LNCAP (cell line): Measurements from ENCODE around the gene AKAP17A.

ENCODE experiments used
- TF ChIP-seq, protein P1 (sequence below): fragments of 450-650 bp; IDR thresholded peaks from 2 replicates; pipeline ENCODE4 v1.5.1; 2017; ENCODE audit warnings: mild to moderate bottlenecking

Gene AKAP17A

DNA sequence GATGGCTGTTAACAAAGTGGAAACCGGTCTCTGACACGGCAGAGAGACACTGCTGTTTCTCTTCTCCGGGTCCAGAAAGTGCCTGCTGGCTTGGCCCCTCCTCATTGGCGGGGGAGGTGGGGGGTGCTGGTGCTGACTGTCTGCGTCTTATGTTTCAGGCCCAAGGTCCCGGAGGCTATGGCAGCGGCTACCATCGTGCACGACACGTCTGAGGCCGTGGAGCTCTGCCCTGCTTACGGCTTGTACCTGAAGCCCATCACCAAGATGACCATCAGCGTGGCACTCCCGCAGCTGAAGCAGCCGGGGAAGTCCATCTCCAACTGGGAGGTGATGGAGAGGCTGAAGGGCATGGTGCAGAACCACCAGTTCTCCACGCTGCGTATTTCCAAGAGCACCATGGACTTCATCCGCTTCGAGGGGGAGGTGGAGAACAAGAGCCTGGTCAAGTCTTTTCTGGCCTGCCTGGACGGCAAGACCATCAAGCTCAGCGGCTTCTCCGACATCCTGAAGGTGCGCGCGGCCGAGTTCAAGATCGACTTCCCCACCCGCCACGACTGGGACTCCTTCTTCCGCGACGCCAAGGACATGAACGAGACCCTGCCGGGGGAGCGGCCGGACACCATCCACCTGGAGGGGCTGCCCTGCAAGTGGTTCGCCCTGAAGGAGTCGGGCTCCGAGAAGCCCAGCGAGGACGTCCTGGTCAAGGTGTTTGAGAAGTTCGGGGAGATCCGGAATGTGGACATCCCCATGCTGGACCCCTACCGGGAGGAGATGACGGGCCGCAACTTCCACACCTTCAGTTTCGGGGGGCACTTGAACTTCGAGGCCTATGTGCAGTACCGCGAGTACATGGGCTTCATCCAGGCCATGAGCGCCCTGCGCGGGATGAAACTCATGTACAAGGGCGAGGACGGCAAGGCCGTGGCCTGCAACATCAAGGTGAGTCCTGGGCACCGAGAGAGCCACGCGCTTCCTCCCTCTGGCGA, 2.2 kb downstream of the AKAP17A start:
- TF ChIP-seq, protein P1, sequence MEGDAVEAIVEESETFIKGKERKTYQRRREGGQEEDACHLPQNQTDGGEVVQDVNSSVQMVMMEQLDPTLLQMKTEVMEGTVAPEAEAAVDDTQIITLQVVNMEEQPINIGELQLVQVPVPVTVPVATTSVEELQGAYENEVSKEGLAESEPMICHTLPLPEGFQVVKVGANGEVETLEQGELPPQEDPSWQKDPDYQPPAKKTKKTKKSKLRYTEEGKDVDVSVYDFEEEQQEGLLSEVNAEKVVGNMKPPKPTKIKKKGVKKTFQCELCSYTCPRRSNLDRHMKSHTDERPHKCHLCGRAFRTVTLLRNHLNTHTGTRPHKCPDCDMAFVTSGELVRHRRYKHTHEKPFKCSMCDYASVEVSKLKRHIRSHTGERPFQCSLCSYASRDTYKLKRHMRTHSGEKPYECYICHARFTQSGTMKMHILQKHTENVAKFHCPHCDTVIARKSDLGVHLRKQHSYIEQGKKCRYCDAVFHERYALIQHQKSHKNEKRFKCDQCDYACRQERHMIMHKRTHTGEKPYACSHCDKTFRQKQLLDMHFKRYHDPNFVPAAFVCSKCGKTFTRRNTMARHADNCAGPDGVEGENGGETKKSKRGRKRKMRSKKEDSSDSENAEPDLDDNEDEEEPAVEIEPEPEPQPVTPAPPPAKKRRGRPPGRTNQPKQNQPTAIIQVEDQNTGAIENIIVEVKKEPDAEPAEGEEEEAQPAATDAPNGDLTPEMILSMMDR: no peak

DNA sequence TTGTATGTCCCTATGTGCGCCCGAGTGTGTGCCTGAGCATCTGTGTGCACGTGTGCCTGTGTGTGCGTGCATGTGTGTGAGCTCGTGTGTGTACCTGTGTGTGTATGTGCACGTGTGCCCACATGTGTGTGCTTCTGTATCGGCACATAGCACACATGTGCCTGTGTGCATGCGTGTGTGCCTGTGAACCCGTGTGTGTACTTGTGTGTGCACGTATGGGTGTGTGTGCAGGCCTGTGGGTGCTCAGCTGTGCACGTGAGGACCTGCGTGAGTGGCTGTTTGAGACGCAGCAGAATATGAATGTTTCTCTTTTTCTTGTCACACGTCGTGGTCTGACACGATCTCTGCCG, 4.3 kb downstream of the AKAP17A start:
- TF ChIP-seq, protein P1: no peak

DNA sequence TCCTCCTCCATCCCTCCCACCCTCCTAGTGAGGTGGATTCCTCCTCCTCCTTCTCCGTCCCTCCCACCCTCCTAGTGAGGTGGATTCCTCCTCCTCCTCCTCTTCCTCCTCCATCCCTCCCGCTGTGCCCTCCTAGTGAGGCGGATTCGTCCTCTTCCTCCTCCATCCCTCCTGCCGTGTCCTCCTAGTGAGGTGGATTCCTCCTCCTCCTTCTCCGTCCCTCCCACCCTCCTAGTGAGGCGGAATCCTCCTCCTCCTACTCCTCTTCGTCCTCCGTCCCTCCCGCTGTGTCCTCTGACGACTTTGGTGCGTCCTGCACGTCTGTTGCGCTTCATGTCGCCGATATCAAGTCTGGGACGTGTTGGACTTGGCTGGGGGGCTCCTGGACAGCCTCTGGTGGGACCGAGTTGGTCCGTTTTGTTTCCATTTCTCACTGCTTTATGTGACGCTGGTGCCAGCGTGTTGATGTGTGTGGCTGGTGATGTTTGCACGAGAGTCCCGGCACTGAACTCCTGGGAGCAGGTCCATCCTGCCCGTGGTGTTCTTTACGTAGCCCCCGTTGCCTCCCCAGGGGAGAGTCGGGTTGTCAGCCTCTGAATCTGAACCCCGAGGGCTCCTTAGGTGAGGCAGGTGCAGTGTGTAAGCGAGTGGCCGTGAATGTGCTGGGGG, 5.4 kb downstream of the AKAP17A start:
- TF ChIP-seq, protein P1: no peak

DNA sequence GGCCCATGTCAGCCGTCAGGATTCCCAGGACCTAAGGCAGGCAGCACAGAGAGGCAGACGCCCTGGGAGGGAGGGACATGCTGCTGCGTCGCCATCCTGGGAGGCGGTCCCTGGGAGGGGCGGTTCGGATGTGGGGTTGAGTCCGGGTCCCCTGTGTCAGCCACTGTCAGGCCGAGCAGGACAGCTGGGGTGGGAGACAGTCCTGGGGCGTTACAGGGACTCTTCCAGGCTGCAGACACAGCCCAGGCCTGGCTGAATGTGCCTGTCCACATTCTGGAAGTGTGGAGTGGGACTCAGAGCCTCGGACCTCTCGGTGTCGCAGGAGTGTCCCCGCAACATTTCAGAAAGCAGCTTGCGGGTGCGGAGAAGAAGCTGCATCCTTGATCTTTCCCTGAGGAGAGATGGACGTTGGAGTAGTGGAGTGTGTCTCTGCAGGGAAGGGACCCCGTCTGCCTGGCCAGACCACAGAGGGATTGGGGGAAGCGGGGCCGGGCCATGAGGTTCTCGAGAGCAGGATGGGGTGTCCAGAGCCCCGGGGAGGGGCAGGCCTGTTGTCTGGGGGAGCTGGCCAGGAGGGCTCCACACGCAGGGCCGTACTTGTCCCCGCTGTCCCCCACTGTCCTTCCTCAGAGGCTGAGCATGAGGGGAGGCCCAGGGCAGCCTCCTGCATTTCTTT, 6.1 kb downstream of the AKAP17A start:
- TF ChIP-seq, protein P1: no peak

DNA sequence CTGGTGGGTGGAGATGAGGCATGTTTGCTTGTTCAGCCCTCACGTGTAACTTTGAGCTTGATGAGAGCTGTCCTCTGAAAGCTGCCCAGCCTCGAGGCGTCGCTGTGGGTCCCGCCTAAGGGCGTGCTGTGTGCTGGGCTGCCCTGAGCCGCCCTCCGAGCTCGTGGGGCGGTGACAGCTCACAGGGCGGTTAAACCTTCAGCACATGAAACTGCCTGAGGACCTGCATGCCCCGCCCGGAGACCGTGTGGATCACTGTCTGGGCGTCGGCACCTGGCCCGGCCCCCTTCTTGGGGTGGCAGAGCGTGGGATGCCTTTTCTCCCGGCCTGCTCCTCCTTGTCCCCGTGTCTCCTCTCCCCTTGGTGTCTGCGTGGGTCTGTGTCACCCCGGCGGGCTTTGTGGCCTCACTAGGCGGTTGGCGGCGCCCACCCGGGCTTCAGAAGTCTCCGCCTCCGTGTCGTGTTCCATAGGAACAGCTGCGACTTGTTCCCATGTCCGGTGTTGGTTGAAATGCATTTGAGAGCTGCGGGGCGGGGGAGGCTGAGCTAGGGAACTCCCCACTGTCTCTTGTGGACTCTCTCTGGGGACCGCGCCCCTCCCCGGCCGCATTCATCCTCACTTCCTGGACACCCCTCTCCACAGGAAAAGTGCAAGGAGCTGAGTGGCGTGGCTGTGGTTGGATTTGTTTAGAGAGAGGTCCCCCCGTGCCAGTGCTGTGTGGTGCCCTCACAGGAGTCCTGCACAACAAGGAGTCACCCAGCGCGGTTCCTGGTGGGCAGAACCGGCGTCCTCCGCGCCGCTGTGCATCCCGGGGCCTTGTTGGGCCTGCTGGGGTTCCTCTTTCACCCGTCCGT, 6.8 kb downstream of the AKAP17A start:
- TF ChIP-seq, protein P1: no peak

DNA sequence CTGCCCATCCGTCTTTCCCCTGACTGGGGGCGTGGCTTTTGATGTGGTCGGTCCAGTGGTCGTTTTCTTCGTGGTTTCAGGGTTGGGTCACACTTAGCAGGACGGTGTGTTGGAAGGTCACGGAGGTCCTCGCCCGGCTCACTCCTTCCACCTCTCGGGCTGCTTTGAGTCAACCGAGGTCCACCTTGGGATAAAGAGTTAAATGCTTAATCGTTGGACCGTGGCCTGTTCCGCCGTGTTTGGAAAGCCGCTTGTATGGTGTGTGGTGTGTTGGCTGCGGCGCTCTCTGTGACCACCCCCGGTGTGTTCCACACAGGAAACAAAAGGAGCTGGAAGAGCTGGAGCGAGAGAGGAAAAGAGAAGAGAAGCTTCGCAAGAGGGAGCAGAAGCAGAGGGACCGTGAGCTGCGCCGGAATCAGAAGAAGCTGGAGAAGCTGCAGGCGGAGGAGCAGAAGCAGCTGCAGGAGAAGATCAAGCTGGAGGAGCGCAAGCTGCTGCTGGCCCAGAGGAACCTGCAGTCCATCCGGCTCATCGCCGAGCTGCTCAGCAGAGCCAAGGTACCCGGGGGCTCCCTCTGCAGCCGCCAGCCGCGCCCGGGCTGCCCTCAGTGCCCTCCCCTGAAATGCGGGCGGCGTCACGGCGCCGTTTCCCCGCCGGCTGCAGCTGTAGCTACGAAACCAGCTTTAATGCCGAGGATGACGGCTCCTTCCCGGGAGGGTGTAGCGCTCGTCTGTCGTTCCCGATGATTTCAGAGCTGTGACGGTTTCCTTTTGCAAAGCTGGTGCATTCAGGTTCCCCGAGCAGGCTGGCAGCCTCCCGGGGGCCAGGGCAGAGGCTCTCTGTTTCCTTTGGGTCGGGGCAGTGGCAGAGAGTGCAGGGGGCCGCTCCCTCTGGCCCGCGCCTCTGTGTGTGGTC, 7.7 kb downstream of the AKAP17A start:
- TF ChIP-seq, protein P1: no peak
